Liver (tissue), 9 donors: Measurements from ENCODE around the gene TPPP. TPM values are rescaled to one million over a fixed set of nuclear protein-coding genes. Genes with fewer than 3 reads are reported as not detected.

Experiments used
- DNase-seq: peaks from one replicate; pipeline ENCODE4 v3.0.0-alpha.2; 2017; ENCODE audit warnings: low spot score
- H3K27ac ChIP-seq, 2 donors: one replicate each; pipeline ENCODE4 v1.7.0; 2013; ENCODE audit warnings: inconsistent platforms in 2 of 2, low read length in 2 of 2, control low read depth in 1 of 2, low read depth in 1 of 2, mild to moderate bottlenecking in 1 of 2
- H3K27me3 ChIP-seq, 4 donors: one replicate each; pipeline versions ENCODE4 v1.6.1 to v1.7.0; 2013; ENCODE audit warnings: low read length in 3 of 4, inconsistent platforms in 1 of 4, mild to moderate bottlenecking in 1 of 4, moderate library complexity in 1 of 4; ENCODE audit not compliant: control insufficient read depth in 4 of 4, insufficient read depth in 4 of 4
- H3K36me3 ChIP-seq, 4 donors: one replicate each; pipeline versions ENCODE4 v1.6.1 to v1.7.0; 2013; ENCODE audit warnings: low read length in 3 of 4, mild to moderate bottlenecking in 3 of 4, low read depth in 1 of 4, moderate library complexity in 1 of 4; ENCODE audit not compliant: control insufficient read depth in 4 of 4, insufficient read depth in 3 of 4
- H3K4me1 ChIP-seq, 4 donors: one replicate each; pipeline versions ENCODE4 v1.6.1 to v1.7.0; 2013; ENCODE audit warnings: low read length in 3 of 4, mild to moderate bottlenecking in 3 of 4, moderate library complexity in 1 of 4; ENCODE audit not compliant: control insufficient read depth in 4 of 4, insufficient read depth in 4 of 4
- H3K4me3 ChIP-seq, 3 donors: one replicate each; pipeline versions ENCODE4 v1.6.1 to v1.7.0; 2013; ENCODE audit warnings: low read length in 3 of 3, control low read depth in 1 of 3, low read depth in 1 of 3, mild to moderate bottlenecking in 1 of 3
- H3K9ac ChIP-seq, 2 donors: one replicate each; pipeline ENCODE4 v1.7.0; 2013; ENCODE audit warnings: low read length in 2 of 2, mild to moderate bottlenecking in 2 of 2, moderate library complexity in 2 of 2, control low read depth in 1 of 2, low read depth in 1 of 2
- H3K9me3 ChIP-seq, 4 donors: one replicate each; pipeline versions ENCODE4 v1.6.1 to v1.7.0; 2013; ENCODE audit warnings: low read length in 3 of 4; ENCODE audit not compliant: control insufficient read depth in 4 of 4
- CTCF ChIP-seq: fragments of 150-350 bp; IDR thresholded peaks from 2 replicates; pipeline ENCODE4 v1.5.1; 2017; ENCODE audit warnings: improper control_type of control experiment, low read depth, low read length; ENCODE audit not compliant: missing input control
- EGR1 ChIP-seq, 2 donors: IDR thresholded peaks; 2 replicates each; pipeline ENCODE4 v1.6.1; 2016 to 2018; ENCODE audit warnings: antibody characterized with exemption in 2 of 2, low read depth in 2 of 2
- FOXA1 ChIP-seq: IDR thresholded peaks from 2 replicates; pipeline ENCODE4 v1.6.1; 2016; ENCODE audit warnings: antibody characterized with exemption
- FOXA2 ChIP-seq: IDR thresholded peaks from 2 replicates; pipeline ENCODE4 v1.6.1; 2016; ENCODE audit warnings: antibody characterized with exemption
- GABPA ChIP-seq, 2 donors: IDR thresholded peaks in 1 of 2; conservative IDR thresholded peaks in 1 of 2; 2 replicates each; pipeline ENCODE4 v1.6.1; 2016; ENCODE audit warnings: antibody characterized with exemption in 2 of 2, mild to moderate bottlenecking in 1 of 2, moderate library complexity in 1 of 2
- HNF4A ChIP-seq, 2 donors: conservative IDR thresholded peaks; 2 replicates each; pipeline ENCODE4 v1.6.1; 2016; ENCODE audit warnings: antibody characterized with exemption in 2 of 2, mild to moderate bottlenecking in 2 of 2
- JUND ChIP-seq, 2 donors: IDR thresholded peaks; 2 replicates each; pipeline ENCODE4 v1.6.1; 2016; ENCODE audit warnings: antibody characterized with exemption in 2 of 2
- NR2F2 ChIP-seq: IDR thresholded peaks from 2 replicates; pipeline ENCODE4 v1.6.1; 2016; ENCODE audit warnings: antibody characterized with exemption
- RAD21 ChIP-seq, 2 donors: IDR thresholded peaks; 2 replicates each; pipeline ENCODE4 v1.6.1; 2016; ENCODE audit warnings: antibody characterized with exemption in 2 of 2, mild to moderate bottlenecking in 2 of 2
- REST ChIP-seq: IDR thresholded peaks from 2 replicates; pipeline ENCODE4 v1.6.1; 2016; ENCODE audit warnings: antibody characterized with exemption, mild to moderate bottlenecking
- RXRA ChIP-seq, 2 donors: IDR thresholded peaks; 2 replicates each; pipeline ENCODE4 v1.6.1; 2017 to 2018; ENCODE audit warnings: antibody characterized with exemption in 2 of 2, mild to moderate bottlenecking in 1 of 2
- SP1 ChIP-seq: IDR thresholded peaks from 2 replicates; pipeline ENCODE4 v1.6.1; 2018; ENCODE audit warnings: antibody characterized with exemption, mild to moderate bottlenecking
- YY1 ChIP-seq: IDR thresholded peaks from 2 replicates; pipeline ENCODE4 v1.6.1; 2016; ENCODE audit warnings: antibody characterized with exemption, mild to moderate bottlenecking
- WGBS: extraction: QIAGEN DNeasy Blood & Tissue Kit; methylation state at CpG from one replicate; pipeline ENCODE4 v1.1.7; 2013; 5-methylcytosine and 5-hydroxymethylcytosine counted together
- polyA plus RNA-seq, 2 donors: library from polyadenylated mRNA; stranded (reverse) in 1 of 2; unstranded in 1 of 2; fragments of 200-250 nt in 1 of 2; fragments of >200 nt in 1 of 2; fragmentation: Nextera tagmentation in 1 of 2; extraction: Ambion mirVana in 1 of 2; gene quantifications; one replicate each; pipeline versions ENCODE4 v1.2.1 to v1.2.3, GENCODE V29; 2013 to 2015
- total RNA-seq, 2 donors: library from RNA; depleted of rRNA; stranded (reverse); fragments of >200 nt; gene quantifications; one replicate each; pipeline ENCODE4 v1.2.3, GENCODE V29; 2014
- TF ChIP-seq, protein P1 (sequence below): IDR thresholded peaks from 2 replicates; pipeline ENCODE4 v1.6.1; 2016; ENCODE audit warnings: antibody characterized with exemption
- TF ChIP-seq, protein P2 (sequence below): IDR thresholded peaks from 2 replicates; pipeline ENCODE4 v1.6.1; 2016; ENCODE audit warnings: antibody characterized with exemption
- donor health status: healthy.
- donor health status: healthy.
- donor health status: healthy.
- donor health status: healthy.
- donor health status: healthy.

Gene TPPP
- total and polyA plus RNA-seq, 4 donors: 0.61 to 2.1 (median 0.80) TPM

GRCh38 chr5:621341-621761, 71.8 kb downstream of the TPPP start:
- no peak for DNase-seq
- H3K36me3 ChIP-seq: peaks cover 12 to 40% (median 16%) of the 10 kb centered on the region in 4 donors

GRCh38 chr5:620586-621180, 72.5 kb downstream of the TPPP start:
- Histone ChIP-seq H3K9me3 (no peaks in the 10 kb centered on the region), H3K27me3 (no peaks in the 10 kb centered on the region), H3K27ac (no peak overlapping the region), H3K4me3 (no peak overlapping the region), H3K4me1 (peaks cover 0 to 5% (median 0%) of the 10 kb centered on the region in 4 donors), H3K9ac (no peak overlapping the region), H3K36me3 (peaks cover 12 to 36% (median 15%) of the 10 kb centered on the region in 4 donors)
- 97% methylated on average over 8 of the region's 8 CpGs for WGBS
- DNase-seq: no peak
- TF ChIP-seq RAD21 (IDR thresholded peaks at IDR 0.05) (no peak), JUND (IDR thresholded peaks at IDR 0.05) (no peak), EGR1 (IDR thresholded peaks at IDR 0.05; ENCODE audit: low read depth in 2 of 2) (no peak), NR2F2 (no peak), RXRA (IDR thresholded peaks at IDR 0.05) (no peak), FOXA1 (no peak), SP1 (no peak), GABPA (IDR thresholded peaks at IDR 0.05 in 1 of 2, conservative IDR thresholded peaks at IDR 0.05 in 1 of 2) (no peak), CTCF (no peak), HNF4A (conservative IDR thresholded peaks at IDR 0.05) (no peak), YY1 (no peak), FOXA2 (no peak), REST (no peak)
- TF ChIP-seq, protein P1, sequence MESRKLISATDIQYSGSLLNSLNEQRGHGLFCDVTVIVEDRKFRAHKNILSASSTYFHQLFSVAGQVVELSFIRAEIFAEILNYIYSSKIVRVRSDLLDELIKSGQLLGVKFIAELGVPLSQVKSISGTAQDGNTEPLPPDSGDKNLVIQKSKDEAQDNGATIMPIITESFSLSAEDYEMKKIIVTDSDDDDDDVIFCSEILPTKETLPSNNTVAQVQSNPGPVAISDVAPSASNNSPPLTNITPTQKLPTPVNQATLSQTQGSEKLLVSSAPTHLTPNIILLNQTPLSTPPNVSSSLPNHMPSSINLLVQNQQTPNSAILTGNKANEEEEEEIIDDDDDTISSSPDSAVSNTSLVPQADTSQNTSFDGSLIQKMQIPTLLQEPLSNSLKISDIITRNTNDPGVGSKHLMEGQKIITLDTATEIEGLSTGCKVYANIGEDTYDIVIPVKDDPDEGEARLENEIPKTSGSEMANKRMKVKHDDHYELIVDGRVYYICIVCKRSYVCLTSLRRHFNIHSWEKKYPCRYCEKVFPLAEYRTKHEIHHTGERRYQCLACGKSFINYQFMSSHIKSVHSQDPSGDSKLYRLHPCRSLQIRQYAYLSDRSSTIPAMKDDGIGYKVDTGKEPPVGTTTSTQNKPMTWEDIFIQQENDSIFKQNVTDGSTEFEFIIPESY: no peak
- TF ChIP-seq, protein P2, sequence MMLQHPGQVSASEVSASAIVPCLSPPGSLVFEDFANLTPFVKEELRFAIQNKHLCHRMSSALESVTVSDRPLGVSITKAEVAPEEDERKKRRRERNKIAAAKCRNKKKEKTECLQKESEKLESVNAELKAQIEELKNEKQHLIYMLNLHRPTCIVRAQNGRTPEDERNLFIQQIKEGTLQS: no peak

More at GRCh38 chr5:621341-621761, 71.8 kb downstream of the TPPP start:
- no peak overlapping the region for H3K4me3 ChIP-seq
- 96% methylated on average over 16 of the region's 16 CpGs for WGBS
- TF ChIP-seq REST (no peak), NR2F2 (no peak), RXRA (IDR thresholded peaks at IDR 0.05) (no peak), FOXA2 (no peak), YY1 (no peak)
- H3K9me3 ChIP-seq: no peaks in the 10 kb centered on the region
- peaks cover 0 to 5% (median 0%) of the 10 kb centered on the region in 4 donors for H3K4me1 ChIP-seq
- H3K27ac ChIP-seq: no peak overlapping the region
- no peaks in the 10 kb centered on the region for H3K27me3 ChIP-seq
- H3K9ac ChIP-seq: no peak overlapping the region
